ENCODE measurements around the gene JAK3.

- no peak for TF ChIP-seq ZNF274 (IDR thresholded peaks at IDR 0.05; ENCODE audit: insufficient read depth, insufficient read length)
- TF ChIP-seq CTCF (IDR thresholded peaks at IDR 0.05 in 2 of 3, conservative IDR thresholded peaks at IDR 0.05 in 1 of 3; ENCODE audit: control insufficient read depth in 2 of 3, extremely low read depth in 1 of 3, insufficient read depth in 1 of 3, low read depth in 3 of 3, low read length in 3 of 3) = no peak
- no peak for TF ChIP-seq ZNF687 (IDR thresholded peaks at IDR 0.05)
- no peak for TF ChIP-seq POLR2A (IDR thresholded peaks at IDR 0.05; ENCODE audit: low read depth, low read length)
- TF ChIP-seq NFYB (IDR thresholded peaks at IDR 0.05; ENCODE audit: insufficient read depth, low read depth, low read length) = no peak
- TF ChIP-seq CEBPB (IDR thresholded peaks at IDR 0.05; ENCODE audit: borderline replicate concordance in 1 of 2, low read depth in 2 of 2, low read length in 2 of 2) = no peak
Measured at GRCh38 chr19:17802137-17802858, 45.5 kb downstream of the JAK3 start.

Measured in GM12878 (cell line).